ENCODE measurements around the gene COL3A1.

Gene COL3A1

GRCh38 chr2:188966728-188967440, 7.3 kb upstream of the COL3A1 start:
- H3K9me3 ChIP-seq, result no peaks in the 10 kb centered on the region
- no peaks in the 10 kb centered on the region for H3K27me3 ChIP-seq
- H3K4me1 ChIP-seq (ENCODE audit: control insufficient read depth in 1 of 2, insufficient read depth in 1 of 2, low read depth in 1 of 2, low read length in 1 of 2), result no peaks in the 10 kb centered on the region
- H3K4me3 ChIP-seq (ENCODE audit: low read depth in 1 of 2, low read length in 1 of 2), result no peak overlapping the region
- TF ChIP-seq CTCF (IDR thresholded peaks at IDR 0.05), result no peak
- H3K36me3 ChIP-seq, result no peaks in the 10 kb centered on the region
- no peak overlapping the region for H3K27ac ChIP-seq

- no peaks in the 10 kb centered on the region for H3K36me3 ChIP-seq
- H3K4me3 ChIP-seq (ENCODE audit: low read depth in 1 of 2, low read length in 1 of 2), result no peak overlapping the region
- no peak overlapping the region for H3K27ac ChIP-seq
- TF ChIP-seq CTCF (IDR thresholded peaks at IDR 0.05), result no peak
- H3K4me1 ChIP-seq (ENCODE audit: control insufficient read depth in 1 of 2, insufficient read depth in 1 of 2, low read depth in 1 of 2, low read length in 1 of 2), result no peaks in the 10 kb centered on the region
- no peaks in the 10 kb centered on the region for H3K9me3 ChIP-seq
- no peaks in the 10 kb centered on the region for H3K27me3 ChIP-seq
Measured at GRCh38 chr2:188969236-188969635, 4.9 kb upstream of the COL3A1 start.

GRCh38 chr2:188969651-188970050, 4.5 kb upstream of the COL3A1 start:
- H3K4me1 ChIP-seq (ENCODE audit: control insufficient read depth in 1 of 2, insufficient read depth in 1 of 2, low read depth in 1 of 2, low read length in 1 of 2), result no peaks in the 10 kb centered on the region
- no peaks in the 10 kb centered on the region for H3K36me3 ChIP-seq
- TF ChIP-seq CTCF (IDR thresholded peaks at IDR 0.05), result no peak
- no peaks in the 10 kb centered on the region for H3K27me3 ChIP-seq
- H3K27ac ChIP-seq, result no peak overlapping the region
- H3K4me3 ChIP-seq (ENCODE audit: low read depth in 1 of 2, low read length in 1 of 2), result no peak overlapping the region
- no peaks in the 10 kb centered on the region for H3K9me3 ChIP-seq

GRCh38 chr2:188970211-188970610, 4.0 kb upstream of the COL3A1 start:
- H3K27me3 ChIP-seq, result no peaks in the 10 kb centered on the region
- no peak for TF ChIP-seq CTCF (IDR thresholded peaks at IDR 0.05)
- no peak overlapping the region for H3K4me3 ChIP-seq (ENCODE audit: low read depth in 1 of 2, low read length in 1 of 2)
- H3K36me3 ChIP-seq, result no peaks in the 10 kb centered on the region
- H3K9me3 ChIP-seq, result no peaks in the 10 kb centered on the region
- no peak overlapping the region for H3K27ac ChIP-seq
- H3K4me1 ChIP-seq (ENCODE audit: control insufficient read depth in 1 of 2, insufficient read depth in 1 of 2, low read depth in 1 of 2, low read length in 1 of 2), result no peaks in the 10 kb centered on the region

- no peaks in the 10 kb centered on the region for H3K4me1 ChIP-seq (ENCODE audit: control insufficient read depth in 1 of 2, insufficient read depth in 1 of 2, low read depth in 1 of 2, low read length in 1 of 2)
- no peaks in the 10 kb centered on the region for H3K9me3 ChIP-seq
- H3K27ac ChIP-seq, result no peak overlapping the region
- no peaks in the 10 kb centered on the region for H3K36me3 ChIP-seq
- no peak overlapping the region for H3K4me3 ChIP-seq (ENCODE audit: low read depth in 1 of 2, low read length in 1 of 2)
- no peaks in the 10 kb centered on the region for H3K27me3 ChIP-seq
- TF ChIP-seq CTCF (IDR thresholded peaks at IDR 0.05), result no peak
Measured at GRCh38 chr2:188971432-188971861, 2.7 kb upstream of the COL3A1 start.

All from neutrophil (primary cell).